COLO668 (cell line): ENCODE results near the gene APOBR.
"Not testable (repeated sequence)": the region's sequence is repeated elsewhere in the genome, so short reads cannot be mapped to it uniquely, and the experiment has no call there.

ENCODE experiments used
- DNase-seq: peaks from one replicate; lab custom pipeline; 2025; ENCODE audit not compliant: unreplicated experiment; lab: John Stamatoyannopoulos, UW

APOBR gene

DNA sequence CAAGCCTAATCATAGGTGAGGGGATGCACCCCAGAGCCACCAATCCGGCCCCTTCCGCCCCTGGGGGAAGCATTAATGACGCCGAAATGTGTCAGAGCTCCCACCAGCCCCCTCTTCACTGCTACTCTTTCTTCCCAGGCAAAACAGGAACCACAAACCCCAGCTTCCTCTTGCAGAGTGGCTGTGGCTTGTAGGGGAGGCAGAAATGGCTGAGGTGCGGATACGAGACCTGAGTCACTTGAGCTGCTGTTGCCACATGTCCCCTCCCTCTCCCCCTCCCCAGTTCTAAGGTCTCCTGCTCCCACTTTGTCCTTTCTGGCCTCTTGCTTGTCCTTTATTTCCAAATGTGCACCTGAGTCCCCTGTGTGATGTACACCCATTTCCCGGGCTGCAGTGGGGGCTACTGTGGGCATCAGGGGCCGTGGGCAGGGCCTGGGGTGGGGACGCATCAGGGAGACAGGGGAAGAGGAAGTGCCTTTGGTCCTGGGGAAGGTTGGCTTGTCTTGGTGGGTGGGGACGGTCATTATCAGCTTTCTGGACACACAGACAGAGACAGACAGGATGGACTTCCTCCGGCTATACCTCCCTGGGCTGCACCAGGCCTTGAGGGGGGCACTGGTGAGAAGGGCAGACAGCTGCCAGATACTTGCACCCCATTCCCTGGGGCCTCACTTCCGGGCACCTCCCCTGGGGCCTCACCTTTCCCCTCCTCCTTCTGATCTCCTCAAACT is at the start of gene APOBR:
Gene APOBR, plus strand, starts transcription at position 523 of the 731 bp plus-strand sequence. Its CDS starts 39 bp downstream, at position 562.
- no peak for DNase-seq

- DNase-seq = not testable (repeated sequence)
These were observed 48.1 kb upstream of the APOBR start for GRCh38 chr16:28446388-28446787.

DNA sequence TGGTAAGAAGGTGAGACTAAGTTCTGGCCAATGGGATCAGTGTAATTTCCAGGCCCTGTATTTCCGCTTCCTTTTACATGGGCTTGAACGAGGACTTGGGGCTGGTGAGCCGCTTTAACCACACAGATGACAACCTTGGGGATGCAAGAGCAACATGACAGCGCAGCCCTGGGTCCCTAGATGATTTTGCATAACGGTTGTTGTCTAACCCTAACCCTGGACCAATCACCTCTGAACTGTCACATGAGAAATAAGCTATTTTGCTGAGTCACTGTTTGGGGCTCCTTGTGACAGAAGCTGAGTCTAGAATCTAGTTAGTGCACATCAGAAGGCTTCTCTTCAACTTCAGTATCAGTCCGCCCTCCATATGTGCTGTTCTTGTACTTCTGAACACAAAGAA is 47.4 kb upstream of the APOBR start:
- DNase-seq = not testable (repeated sequence)

DNA sequence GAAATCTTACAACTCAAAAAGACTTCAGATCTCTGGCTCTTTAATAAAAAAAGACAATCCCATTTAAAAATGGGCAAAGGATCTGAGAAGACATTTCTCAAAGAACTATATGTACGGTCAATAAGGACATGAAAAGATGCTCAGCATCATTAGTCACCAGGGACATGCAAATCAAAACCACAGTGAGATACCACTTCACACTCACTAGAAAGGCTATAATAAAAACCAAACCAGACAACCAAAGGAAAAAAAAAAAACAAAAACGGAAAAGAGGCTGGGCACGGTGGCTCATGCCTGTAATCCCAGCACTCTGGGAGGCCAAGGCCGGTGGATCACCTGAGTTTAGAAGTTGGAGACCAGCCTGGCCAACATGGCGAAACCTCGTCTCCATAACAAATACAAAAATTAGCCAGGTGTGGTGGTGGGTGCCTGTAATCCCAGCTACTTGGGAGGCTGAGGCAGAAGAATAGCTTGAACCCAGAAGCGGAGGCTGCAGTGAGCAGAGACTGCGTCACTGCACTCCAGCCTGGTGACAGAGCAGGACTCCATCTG is 20.7 kb upstream of the APOBR start:
- DNase-seq = no peak

DNA sequence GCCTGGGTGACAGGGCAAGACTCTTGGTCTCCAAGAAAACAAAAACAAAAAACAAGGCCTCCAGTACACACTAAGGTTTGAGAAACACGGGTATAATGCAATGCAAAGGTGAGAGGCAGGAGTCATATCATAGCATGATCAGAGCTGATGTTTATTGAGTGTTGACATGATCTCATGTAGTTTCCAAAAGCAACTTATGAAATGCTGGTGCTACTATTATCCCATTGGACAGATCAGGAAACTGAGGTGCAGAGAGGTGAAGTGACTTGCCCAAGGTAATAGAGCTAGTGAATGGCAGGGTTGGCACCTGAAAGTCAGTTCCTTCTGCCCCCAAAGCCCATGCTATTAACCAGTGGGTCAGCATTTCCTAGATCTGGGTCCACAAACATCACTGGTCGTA is 19.2 kb upstream of the APOBR start:
- no peak for DNase-seq

DNA sequence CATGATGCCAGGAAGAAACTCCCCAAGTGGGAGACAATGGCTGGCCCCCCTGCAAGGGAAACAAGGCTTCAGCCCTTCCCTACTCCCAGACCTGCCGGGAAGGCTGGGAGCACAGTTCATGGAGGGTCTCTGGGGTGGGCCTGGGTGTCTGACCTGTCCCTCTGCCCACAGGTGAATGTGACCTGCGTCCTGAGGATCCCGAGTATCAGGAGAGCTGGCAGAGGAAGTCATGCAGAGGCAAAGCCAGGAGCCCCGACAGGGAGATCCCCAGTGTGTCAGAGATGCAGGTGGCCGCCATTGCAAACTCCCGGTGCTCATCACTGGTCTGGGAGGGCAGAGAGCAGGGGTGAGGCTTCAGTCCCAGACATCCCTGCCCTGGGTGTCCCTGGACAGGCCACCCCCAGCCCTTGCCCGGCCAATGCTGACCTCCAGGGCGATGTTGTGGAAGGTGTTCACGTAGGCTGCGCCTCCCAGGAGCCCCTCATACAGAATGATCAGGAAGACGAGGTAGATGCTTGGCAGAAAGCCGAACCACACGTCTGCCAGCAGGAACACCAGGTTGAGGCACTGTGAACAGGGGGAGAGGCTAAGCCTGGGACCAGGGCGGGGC is 17.0 kb upstream of the APOBR start:
- no peak for DNase-seq

- DNase-seq = no peak
These were observed 15.8 kb upstream of the APOBR start for GRCh38 chr16:28478506-28479180.

GRCh38 chr16:28482026-28482425 is 12.4 kb upstream of the APOBR start:
- DNase-seq = no peak

DNA sequence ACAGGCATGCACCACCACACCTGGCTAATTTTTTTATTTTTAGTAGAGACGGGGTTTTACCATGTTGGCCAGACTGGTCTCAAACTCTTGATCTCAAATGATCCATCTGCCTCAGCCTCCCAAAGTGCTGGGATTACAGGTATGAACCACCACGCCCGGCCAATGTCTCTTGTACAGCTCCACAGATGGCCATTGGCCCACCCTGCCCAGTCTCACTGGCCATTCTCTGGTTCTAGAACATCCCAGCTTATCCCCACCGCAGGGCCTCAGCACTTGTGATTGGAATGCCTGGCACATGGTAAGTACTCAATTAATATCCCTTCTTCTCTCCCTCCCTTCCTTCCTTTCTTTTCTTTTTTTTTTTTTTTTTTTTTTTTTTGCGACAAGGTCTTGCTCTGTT is 11.1 kb upstream of the APOBR start:
- DNase-seq = not testable (repeated sequence)

- DNase-seq = no peak
These were observed 8.2 kb upstream of the APOBR start for GRCh38 chr16:28486266-28486665.

DNA sequence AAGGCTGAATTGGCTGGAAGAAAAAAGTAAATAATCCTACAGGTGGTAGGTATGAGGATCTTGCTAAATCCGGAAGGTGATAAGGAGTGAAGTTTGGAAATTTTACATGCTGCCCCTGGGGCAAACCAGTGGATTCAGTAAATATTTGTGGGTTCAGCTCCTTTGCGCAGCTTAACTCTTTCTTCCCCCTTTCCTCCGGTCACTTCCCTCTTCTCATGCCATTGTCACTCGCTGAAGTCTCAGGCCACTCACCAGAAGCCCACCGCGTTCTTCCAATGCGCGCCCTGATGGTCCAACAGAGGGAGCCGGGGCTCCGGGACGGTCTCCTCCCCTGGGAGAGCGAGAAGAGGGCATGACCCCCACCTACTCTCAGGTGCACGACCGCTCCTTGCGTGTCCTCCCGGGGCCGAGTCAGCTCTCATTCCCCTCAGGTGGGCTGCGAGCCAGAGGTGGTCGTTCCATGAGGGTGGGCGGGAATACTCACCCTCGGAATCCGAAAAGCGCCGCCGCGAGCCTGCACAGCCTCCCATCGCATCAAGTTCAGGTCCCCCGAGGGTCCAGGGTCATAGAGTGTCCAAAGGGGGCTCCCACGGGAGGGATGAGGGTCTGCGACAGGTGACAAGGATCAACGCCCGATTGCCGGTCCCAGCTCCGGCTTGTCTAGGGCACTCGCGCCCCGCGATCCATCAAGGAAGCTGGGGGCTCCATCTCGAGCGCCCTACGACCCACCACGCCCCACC is 3.0 kb upstream of the APOBR start:
- peak; percentile 28 for DNase-seq

- DNase-seq = peak; percentile 80
These were observed 2.4 kb upstream of the APOBR start, which contains the start of gene CLN3 for GRCh38 chr16:28491970-28492474. Gene CLN3 (minus strand): TSS chr16:28492074. CDS start chr16:28491759, 315 bp downstream.

GRCh38 chr16:28492511-28492910 is 1.9 kb upstream of the APOBR start:
- no peak for DNase-seq

DNA sequence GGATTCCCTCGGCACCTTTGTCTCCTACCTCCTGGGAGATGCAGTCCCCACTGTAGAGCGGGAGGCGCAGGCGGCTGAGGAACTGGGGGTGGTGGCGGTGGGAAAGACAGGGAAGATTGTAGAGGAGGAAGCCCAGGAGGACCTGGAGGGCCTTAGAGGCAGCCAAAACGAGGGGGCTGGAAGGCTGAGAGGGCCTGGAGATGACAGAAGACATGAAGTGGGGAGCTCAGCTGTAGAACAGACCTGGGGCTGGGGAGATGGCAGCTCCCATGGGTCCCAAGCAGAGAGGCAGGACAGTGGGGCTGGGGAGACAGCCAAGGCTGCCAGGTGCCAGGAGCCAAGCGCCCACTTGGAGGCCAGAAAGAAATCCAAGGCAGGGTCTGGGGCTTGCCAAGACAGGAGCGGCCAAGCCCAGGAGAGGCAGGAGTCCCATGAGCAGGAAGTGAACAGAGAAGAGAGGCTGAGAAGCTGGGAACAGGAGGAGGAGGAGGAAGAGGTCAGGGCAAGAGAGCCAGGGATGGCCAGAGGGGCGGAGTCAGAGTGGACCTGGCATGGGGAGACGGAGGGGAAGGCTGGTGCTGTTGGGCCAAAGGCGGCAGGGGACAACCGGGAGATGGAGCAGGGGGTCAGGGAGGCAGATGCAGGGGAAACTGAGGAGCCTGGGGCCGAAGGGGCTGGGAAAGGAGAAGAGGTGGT is 803 bp downstream of the APOBR start:
- DNase-seq = no peak

- no peak for DNase-seq
These were observed 1.6 kb downstream of the APOBR start for GRCh38 chr16:28495795-28496749.

GRCh38 chr16:28496844-28497243 is 2.4 kb downstream of the APOBR start:
- DNase-seq = no peak

- no peak for DNase-seq
These were observed 2.9 kb downstream of the APOBR start for GRCh38 chr16:28497386-28497785.

GRCh38 chr16:28497861-28498599 is 3.6 kb downstream of the APOBR start:
- DNase-seq = no peak
